Activated naive CD8-positive, alpha-beta T cell treated with anti-CD3 and anti-CD28 coated beads, Interleukin-2, amount 10 ng/mL, durations not matched to agents 7 days and 5 days (primary cell): Measurements from ENCODE around the gene MED16. TPM values are rescaled to one million over a fixed set of nuclear protein-coding genes. Genes with fewer than 3 reads are reported as not detected.
A peak's percentile ranks its signal among the peaks of the same experiment; 100 is the strongest.

Experiments used
- ATAC-seq: fragments of 150-1000 bp; cut with Tn5 transposase; one replicate; pipeline ENCODE4 v1.10.0; 2021; ENCODE audit warnings: low read depth, moderate library complexity
- POLR2A ChIA-PET: fragments of 350-600 bp; sonication (Branson Sonifier 250); formaldehyde crosslinking; loops from one replicate; lab custom pipeline; 2021; ENCODE audit warnings: antibody characterized with exemption; lab: Charles Lee
- DNase-seq: peaks from one replicate; pipeline ENCODE4 v3.0.0; 2021
- H3K27ac Mint-ChIP-seq: one replicate; pipeline ENCODE4 v1.8.0; 2022; ENCODE audit warnings: mild to moderate bottlenecking, mixed read lengths
- H3K27me3 Mint-ChIP-seq: one replicate; pipeline ENCODE4 v1.8.0; 2022; ENCODE audit warnings: mild to moderate bottlenecking, moderate library complexity, mixed read lengths
- H3K36me3 Mint-ChIP-seq: one replicate; pipeline ENCODE4 v1.8.0; 2021; ENCODE audit warnings: mild to moderate bottlenecking, mixed read lengths
- H3K4me1 Mint-ChIP-seq: one replicate; pipeline ENCODE4 v1.8.0; 2021; ENCODE audit warnings: mixed read lengths
- H3K4me3 Mint-ChIP-seq: one replicate; pipeline ENCODE4 v1.8.0; 2022; ENCODE audit warnings: mild to moderate bottlenecking, moderate library complexity, mixed read lengths
- H3K9me3 Mint-ChIP-seq: one replicate; pipeline ENCODE4 v1.8.0; 2021; ENCODE audit warnings: mixed read lengths
- total RNA-seq, 2 experiments: library from RNA; stranded (reverse); gene quantifications; one replicate each; pipeline ENCODE4 v1.2.3, GENCODE V29; 2021

The MED16 gene
- total RNA-seq, 2 experiments from 2014 or later = 53.6 to 72.7 TPM

- DNase-seq (no peak), ATAC-seq (no peak)
- POLR2A ChIA-PET = interaction anchor here (1.6 to 1.9 kb wide), 2 partner anchors 19 to 49 kb away, joined by 5 to 8 read pairs; partner anchors contain the start of genes MED16 and RNU6-9
- Mint-ChIP-seq H3K27ac (peak overlapping the region; percentile 95), H3K27me3 (no peaks in the 10 kb centered on the region), H3K36me3 (peaks cover 4% of the 10 kb centered on the region), H3K9me3 (no peaks in the 10 kb centered on the region), H3K4me1 (peaks cover 28% of the 10 kb centered on the region), H3K4me3 (peak overlapping the region; percentile 91)
Measured at GRCh38 chr19:912181-913079, 19.4 kb upstream of the MED16 start.

- Mint-ChIP-seq H3K36me3 (peaks cover 4% of the 10 kb centered on the region), H3K27me3 (no peaks in the 10 kb centered on the region), H3K9me3 (no peaks in the 10 kb centered on the region), H3K27ac (peak overlapping the region; percentile 60), H3K4me3 (peak overlapping the region; percentile 60), H3K4me1 (peaks cover 37% of the 10 kb centered on the region)
- DNase-seq (no peak), ATAC-seq (no peak)
- POLR2A ChIA-PET = no interaction called here
Measured at GRCh38 chr19:911197-912033, 18.4 kb upstream of the MED16 start.

DNA sequence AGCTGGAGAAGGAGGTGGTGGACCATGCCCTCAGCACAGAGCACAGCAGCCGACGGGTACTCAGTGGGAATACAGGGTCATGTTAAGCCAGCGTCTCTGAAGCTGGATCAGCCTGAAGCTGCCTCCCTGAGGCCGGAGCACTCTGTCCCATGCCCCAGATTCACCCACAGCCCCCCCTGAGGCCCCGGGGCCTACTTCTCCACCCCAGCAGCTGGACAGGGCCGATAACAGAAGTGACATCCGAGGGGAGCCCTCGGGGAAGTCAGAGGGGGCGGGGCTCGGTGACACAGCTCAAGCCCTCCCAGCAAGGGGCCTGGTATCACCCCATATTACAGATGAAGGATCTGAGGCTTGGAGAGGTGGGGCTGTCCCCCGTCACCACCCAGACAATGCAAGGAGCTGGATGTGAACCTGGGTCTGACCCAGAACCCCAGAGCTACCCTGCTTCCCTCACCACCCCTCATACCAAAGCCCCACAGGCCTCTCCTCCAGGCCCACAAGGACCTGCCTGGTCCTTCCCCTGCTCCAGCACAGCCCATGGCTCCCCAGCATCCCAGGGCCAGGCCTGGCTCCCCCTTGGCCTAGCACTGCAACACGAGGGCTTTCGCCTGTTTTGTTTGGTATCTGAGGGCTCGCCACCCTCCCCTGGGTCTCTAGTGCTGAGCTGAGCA lies 14.3 kb upstream of the MED16 start:
- DNase-seq (no peak), ATAC-seq (no peak)

DNA sequence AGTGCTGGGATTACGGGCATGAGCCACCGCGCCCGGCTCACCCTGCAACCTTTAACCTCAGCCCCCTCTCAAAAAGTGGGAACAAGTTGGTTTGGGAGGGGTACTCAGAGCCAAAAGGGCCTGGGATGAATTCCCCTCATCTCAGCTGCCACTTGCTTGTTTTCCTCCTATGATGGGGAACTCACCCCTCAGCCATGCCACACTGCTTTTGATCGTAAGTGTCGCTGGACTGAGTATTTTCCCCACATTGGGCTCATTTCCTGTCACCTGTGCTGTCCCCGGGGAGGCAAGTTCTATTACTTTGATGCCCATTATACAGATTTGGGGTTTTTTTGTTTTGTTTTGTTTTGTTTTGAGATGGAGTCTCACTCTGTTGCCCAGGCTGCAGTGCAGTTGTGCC lies 13.5 kb upstream of the MED16 start:
- H3K4me3 Mint-ChIP-seq = no peak overlapping the region
- POLR2A ChIA-PET = interaction anchor here (1.3 to 4.0 kb wide), 4 partner anchors 14 to 41 kb away, joined by 4 to 57 read pairs (median 4); partner anchors contain the start of genes MED16 and RNU6-9
- H3K27me3 Mint-ChIP-seq = no peaks in the 10 kb centered on the region
- peaks cover 36% of the 10 kb centered on the region for H3K4me1 Mint-ChIP-seq
- DNase-seq (no peak), ATAC-seq (no peak)
- peaks cover 4% of the 10 kb centered on the region for H3K36me3 Mint-ChIP-seq
- peak overlapping the region; percentile 79 for H3K27ac Mint-ChIP-seq
- no peaks in the 10 kb centered on the region for H3K9me3 Mint-ChIP-seq

More for the DNA sequence above, 14.3 kb upstream of the MED16 start:
- H3K4me1 Mint-ChIP-seq = peaks cover 36% of the 10 kb centered on the region
- peak overlapping the region; percentile 80 for H3K4me3 Mint-ChIP-seq
- H3K27me3 Mint-ChIP-seq = no peaks in the 10 kb centered on the region
- H3K9me3 Mint-ChIP-seq = no peaks in the 10 kb centered on the region
- POLR2A ChIA-PET = interaction anchor here (1.1 to 4.0 kb wide), 7 partner anchors 15 to 362 kb away, joined by 4 to 57 read pairs (median 5); partner anchors contain the start of genes CIRBP, MED16, RNU6-9 and WDR18
- peaks cover 4% of the 10 kb centered on the region for H3K36me3 Mint-ChIP-seq
- peak overlapping the region; percentile 79 for H3K27ac Mint-ChIP-seq

- DNase-seq (no peak), ATAC-seq (no peak)
- Mint-ChIP-seq H3K4me1 (peaks cover 27% of the 10 kb centered on the region), H3K27ac (no peak overlapping the region), H3K4me3 (no peak overlapping the region), H3K9me3 (no peaks in the 10 kb centered on the region), H3K27me3 (no peaks in the 10 kb centered on the region), H3K36me3 (peaks cover 2% of the 10 kb centered on the region)
- POLR2A ChIA-PET = interaction anchor here (0.7 to 2.2 kb wide), 3 partner anchors 9 to 79 kb away, joined by 3 to 9 read pairs (median 5); partner anchors contain the start of genes MED16 and RNU6-9
Measured at GRCh38 chr19:904545-904944, 11.6 kb upstream of the MED16 start.

DNA sequence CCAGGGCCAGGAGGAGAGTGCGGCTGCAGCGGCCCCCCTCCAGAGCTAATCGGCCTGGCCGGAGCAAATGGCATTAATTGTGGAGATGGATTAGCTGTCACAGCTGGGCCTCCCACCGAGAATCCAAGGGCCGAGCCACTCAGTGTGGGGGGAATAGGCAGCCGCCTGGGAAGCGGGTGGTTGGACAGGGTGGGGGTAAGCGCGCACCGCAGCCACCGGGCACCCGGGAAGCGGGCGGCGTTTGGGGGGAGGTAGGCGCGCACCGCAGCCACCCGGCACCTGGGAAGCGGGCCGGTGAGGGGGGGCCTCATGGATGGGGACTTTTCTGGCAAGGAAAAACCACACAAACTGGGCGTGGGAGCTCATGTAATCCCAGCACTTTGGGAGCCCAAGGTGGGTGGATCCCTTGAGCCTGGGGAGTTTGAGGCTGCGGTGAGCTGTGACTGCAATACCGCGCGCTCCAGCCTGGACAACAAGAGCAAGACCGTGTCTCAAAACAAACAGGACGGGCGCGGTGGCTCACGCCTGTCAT lies 10.3 kb upstream of the MED16 start:
- Mint-ChIP-seq H3K36me3 (peaks cover 2% of the 10 kb centered on the region), H3K27me3 (no peaks in the 10 kb centered on the region), H3K27ac (no peak overlapping the region), H3K4me1 (peaks cover 17% of the 10 kb centered on the region), H3K9me3 (no peaks in the 10 kb centered on the region), H3K4me3 (no peak overlapping the region)
- no peak for ATAC-seq
- DNase-seq = no peak
- POLR2A ChIA-PET = interaction anchor here (2.2 kb wide), 1 partner anchor 10 kb away, joined by 9 read pairs; the partner anchor contains the start of genes MED16 and RNU6-9

DNA sequence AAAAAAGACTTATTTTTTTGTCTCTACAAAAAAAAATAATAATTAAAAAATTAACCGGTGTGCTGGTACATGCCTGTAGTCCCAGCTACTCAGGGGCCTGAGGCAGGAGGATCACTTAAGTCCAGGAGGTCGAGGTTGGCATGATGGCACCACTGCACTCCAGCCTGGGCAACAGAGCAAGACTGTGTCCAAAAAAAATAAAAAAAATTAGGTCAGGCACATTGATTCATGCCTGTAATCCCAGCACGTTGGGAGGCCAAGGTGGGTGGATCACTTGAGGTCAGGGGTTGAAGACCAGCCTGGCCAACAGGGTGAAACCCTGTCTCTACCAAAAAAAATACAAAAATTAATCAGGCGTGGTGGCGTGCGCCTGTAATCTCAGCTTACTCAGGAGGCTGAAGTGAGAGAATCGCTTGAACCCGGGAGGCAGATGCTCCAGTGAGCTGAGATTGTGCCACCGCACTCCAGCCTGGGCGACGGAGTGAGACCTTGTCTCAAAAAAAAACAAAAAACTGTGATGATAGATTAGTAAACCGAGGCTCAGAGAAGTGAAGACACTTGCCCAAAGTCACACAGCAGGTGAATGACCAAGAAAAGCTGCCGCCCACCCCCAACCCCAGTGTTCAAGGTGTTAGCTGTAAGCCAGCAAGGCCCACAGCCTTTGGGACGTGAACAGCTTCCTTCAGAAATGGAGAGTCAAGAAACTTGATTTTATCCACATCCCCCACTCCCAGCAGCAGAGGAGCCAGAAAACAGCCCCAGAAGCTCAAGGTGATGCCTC lies 9.6 kb upstream of the MED16 start:
- Mint-ChIP-seq H3K9me3 (no peaks in the 10 kb centered on the region), H3K4me1 (peaks cover 14% of the 10 kb centered on the region), H3K27ac (no peak overlapping the region), H3K4me3 (no peak overlapping the region), H3K27me3 (no peaks in the 10 kb centered on the region), H3K36me3 (peaks cover 2% of the 10 kb centered on the region)
- ATAC-seq (no peak), DNase-seq (no peak)
- POLR2A ChIA-PET = interaction anchor here (2.2 kb wide), 1 partner anchor 9 kb away, joined by 9 read pairs; the partner anchor contains the start of genes MED16 and RNU6-9

GRCh38 chr19:902093-902370 lies 9.0 kb upstream of the MED16 start:
- Mint-ChIP-seq H3K27me3 (no peaks in the 10 kb centered on the region), H3K4me1 (peaks cover 10% of the 10 kb centered on the region), H3K9me3 (no peaks in the 10 kb centered on the region), H3K27ac (no peak overlapping the region), H3K36me3 (peaks cover 2% of the 10 kb centered on the region), H3K4me3 (no peak overlapping the region)
- DNase-seq = no peak
- ATAC-seq = no peak
- POLR2A ChIA-PET = interaction anchor here (0.6 kb wide), 1 partner anchor 9 kb away, joined by 3 read pairs; the partner anchor contains the start of gene MED16

- Mint-ChIP-seq H3K27ac (no peak overlapping the region), H3K27me3 (no peaks in the 10 kb centered on the region), H3K4me3 (no peak overlapping the region), H3K9me3 (no peaks in the 10 kb centered on the region), H3K36me3 (peaks cover 6% of the 10 kb centered on the region), H3K4me1 (peaks cover 4% of the 10 kb centered on the region)
- POLR2A ChIA-PET = interaction anchor here (0.6 kb wide), 1 partner anchor 9 kb away, joined by 3 read pairs; the partner anchor contains the start of gene MED16
- DNase-seq (no peak), ATAC-seq (no peak)
Measured at GRCh38 chr19:901216-902092, 8.5 kb upstream of the MED16 start.

GRCh38 chr19:900302-901111 lies 7.5 kb upstream of the MED16 start:
- POLR2A ChIA-PET = no interaction called here

GRCh38 chr19:900043-900301 lies 7.0 kb upstream of the MED16 start:
- no peaks in the 10 kb centered on the region for H3K27me3 Mint-ChIP-seq
- no peak overlapping the region for H3K4me3 Mint-ChIP-seq
- POLR2A ChIA-PET = no interaction called here
- peaks cover 6% of the 10 kb centered on the region for H3K36me3 Mint-ChIP-seq
- ATAC-seq (no peak), DNase-seq (no peak)
- H3K27ac Mint-ChIP-seq = no peak overlapping the region
- H3K9me3 Mint-ChIP-seq = no peaks in the 10 kb centered on the region
- H3K4me1 Mint-ChIP-seq = peaks cover 2% of the 10 kb centered on the region

More at GRCh38 chr19:900302-901111, 7.5 kb upstream of the MED16 start:
- Mint-ChIP-seq H3K4me1 (peaks cover 2% of the 10 kb centered on the region), H3K27me3 (no peaks in the 10 kb centered on the region), H3K4me3 (no peak overlapping the region), H3K36me3 (peaks cover 6% of the 10 kb centered on the region), H3K9me3 (no peaks in the 10 kb centered on the region), H3K27ac (no peak overlapping the region)
- DNase-seq (no peak), ATAC-seq (peak; percentile 66)
